Skeletal muscle tissue (tissue), 4 donors: Measurements from ENCODE around the gene RNF7. TPM values are rescaled to one million over a fixed set of nuclear protein-coding genes. Genes with fewer than 3 reads are reported as not detected.

ENCODE experiments used
- H3K27ac ChIP-seq: one replicate; pipeline ENCODE4 v1.7.0; 2013; ENCODE audit warnings: mild to moderate bottlenecking, low read depth, low read length, inconsistent platforms
- H3K27me3 ChIP-seq, 3 donors: one replicate each; pipeline ENCODE4 v1.7.0; 2013; ENCODE audit warnings: low read length in 3 of 3; ENCODE audit not compliant: control insufficient read depth in 3 of 3, insufficient read depth in 3 of 3
- H3K36me3 ChIP-seq, 3 donors: one replicate each; pipeline ENCODE4 v1.7.0; 2013; ENCODE audit warnings: low read length in 3 of 3; ENCODE audit not compliant: control insufficient read depth in 3 of 3, insufficient read depth in 3 of 3
- H3K4me1 ChIP-seq, 3 donors: one replicate each; pipeline ENCODE4 v1.7.0; 2013; ENCODE audit warnings: low read length in 3 of 3, mild to moderate bottlenecking in 3 of 3; ENCODE audit not compliant: control insufficient read depth in 3 of 3, insufficient read depth in 3 of 3
- H3K4me3 ChIP-seq, 3 donors: one replicate each; pipeline ENCODE4 v1.7.0; 2013; ENCODE audit warnings: low read length in 3 of 3
- H3K9ac ChIP-seq, 3 donors: one replicate each; pipeline ENCODE4 v1.7.0; 2013; ENCODE audit warnings: low read length in 3 of 3, mild to moderate bottlenecking in 3 of 3, moderate library complexity in 2 of 3, low read depth in 1 of 3
- H3K9me3 ChIP-seq, 3 donors: one replicate each; pipeline ENCODE4 v1.7.0; 2013; ENCODE audit warnings: low read length in 3 of 3; ENCODE audit not compliant: control insufficient read depth in 3 of 3
- total RNA-seq: library from RNA; depleted of rRNA; stranded (reverse); fragments of >200 nt; gene quantifications from one replicate; pipeline ENCODE4 v1.2.3, GENCODE V29; 2014
- donor health status: Osteomylitis.

The RNF7 gene
- total RNA-seq, 1 donor from 2014 or later: 26.1 TPM

DNA sequence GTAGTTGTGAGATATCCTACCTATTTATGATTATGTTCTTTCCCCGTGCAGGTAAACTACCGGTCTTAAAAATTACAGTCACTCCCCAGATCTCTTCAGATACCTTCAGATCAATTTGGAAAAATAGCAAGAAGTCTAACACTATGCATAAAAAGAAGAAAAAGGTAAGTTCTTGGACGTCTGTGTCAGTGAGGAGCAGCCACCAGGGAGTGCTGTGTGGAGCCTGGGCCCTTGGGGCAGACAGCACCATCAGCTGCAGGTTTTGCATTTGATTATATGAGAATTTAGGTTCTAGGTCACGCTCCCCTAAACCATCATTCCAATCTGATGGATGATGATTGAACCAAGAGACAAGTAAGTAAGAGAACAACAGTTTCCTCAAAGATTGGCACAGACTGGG lies 8.9 kb upstream of the RNF7 start:
- Histone ChIP-seq H3K27me3 (no peaks in the 10 kb centered on the region), H3K27ac (no peak overlapping the region), H3K4me1 (no peaks in the 10 kb centered on the region), H3K9me3 (no peaks in the 10 kb centered on the region), H3K36me3 (no peaks in the 10 kb centered on the region), H3K4me3 (no peak overlapping the region), H3K9ac (no peak overlapping the region)

DNA sequence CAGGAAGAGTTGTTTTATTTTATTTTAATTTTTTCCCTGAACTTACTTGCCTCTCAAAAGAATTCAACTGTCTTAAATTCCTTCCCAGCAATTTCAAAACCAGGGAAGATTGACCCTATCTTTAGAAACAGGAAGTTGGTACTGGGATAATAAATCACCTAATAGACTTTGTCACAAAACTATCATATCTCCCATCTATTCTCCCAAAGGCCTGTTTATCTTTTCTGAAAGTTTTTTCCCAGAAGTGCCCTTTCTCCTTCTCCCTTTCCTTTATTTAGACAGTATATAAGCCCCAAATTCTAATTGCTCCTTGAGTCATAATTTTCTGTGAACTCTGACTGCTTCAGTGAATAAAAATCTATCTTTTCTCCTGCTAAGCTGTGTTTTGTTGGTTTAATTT lies 2.9 kb upstream of the RNF7 start:
- Histone ChIP-seq H3K36me3 (no peaks in the 10 kb centered on the region), H3K4me3 (no peak overlapping the region), H3K4me1 (peaks cover 7 to 11% (median 11%) of the 10 kb centered on the region in 3 donors), H3K9ac (no peak overlapping the region), H3K9me3 (no peaks in the 10 kb centered on the region), H3K27me3 (no peaks in the 10 kb centered on the region), H3K27ac (no peak overlapping the region)

DNA sequence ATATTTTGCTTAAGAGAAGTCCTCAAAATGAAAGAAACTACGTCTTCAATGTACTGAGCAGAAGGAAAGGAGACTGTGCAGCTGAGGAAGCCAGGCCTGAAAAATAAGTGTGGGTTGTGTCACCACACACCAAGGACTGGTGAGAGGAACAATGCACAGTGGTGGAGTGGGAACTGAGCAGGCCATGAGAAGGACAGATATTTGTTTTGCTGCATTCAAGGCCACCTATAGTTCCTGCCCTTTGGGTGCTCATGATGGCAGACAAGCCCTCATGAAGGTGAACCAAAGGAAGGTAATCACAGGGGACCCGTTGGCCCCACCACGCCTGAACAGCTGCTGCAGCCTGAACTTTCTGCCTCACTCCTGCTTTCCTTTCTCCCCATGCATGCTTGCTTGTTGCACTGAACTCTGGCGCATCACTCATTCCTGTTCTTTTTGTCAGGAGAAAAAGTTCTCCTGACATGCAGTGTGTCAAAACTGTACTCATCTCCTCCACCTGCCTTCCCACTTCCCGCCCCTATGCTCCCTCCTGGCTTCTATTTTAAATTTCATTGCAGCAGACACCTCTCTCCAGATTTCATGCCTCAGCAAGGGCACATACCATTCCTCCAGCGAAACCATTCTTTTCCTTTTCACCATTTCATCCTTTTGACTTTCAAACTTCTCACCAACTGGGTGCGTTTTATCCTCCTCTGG lies 2.2 kb upstream of the RNF7 start:
- no peak overlapping the region for H3K4me3 ChIP-seq
- H3K27ac ChIP-seq: no peak overlapping the region
- H3K9ac ChIP-seq: no peak overlapping the region
- no peaks in the 10 kb centered on the region for H3K9me3 ChIP-seq
- H3K27me3 ChIP-seq: no peaks in the 10 kb centered on the region
- H3K4me1 ChIP-seq: peaks cover 13 to 19% (median 14%) of the 10 kb centered on the region in 3 donors
- no peaks in the 10 kb centered on the region for H3K36me3 ChIP-seq

DNA sequence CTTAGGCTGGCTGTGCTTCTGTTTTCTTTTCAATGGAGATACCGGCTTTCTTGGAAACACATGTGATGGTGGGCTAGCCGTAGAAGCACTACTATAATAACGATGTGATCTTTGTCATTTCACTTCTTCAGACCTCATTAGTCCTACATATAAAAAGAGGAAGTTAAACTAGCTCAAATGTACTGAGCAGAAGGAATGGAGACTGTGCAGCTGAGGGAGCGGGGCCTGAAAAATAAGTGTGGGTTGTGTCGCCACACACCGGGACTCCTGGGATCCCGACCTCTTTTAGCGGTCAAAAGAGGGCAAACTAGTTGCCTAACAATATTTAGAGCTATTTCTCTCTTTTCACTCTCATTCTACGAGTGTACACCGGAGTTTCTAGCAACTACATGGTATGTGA lies 1.0 kb upstream of the RNF7 start:
- H3K9me3 ChIP-seq: no peaks in the 10 kb centered on the region
- no peak overlapping the region for H3K27ac ChIP-seq
- no peak overlapping the region for H3K4me3 ChIP-seq

DNA sequence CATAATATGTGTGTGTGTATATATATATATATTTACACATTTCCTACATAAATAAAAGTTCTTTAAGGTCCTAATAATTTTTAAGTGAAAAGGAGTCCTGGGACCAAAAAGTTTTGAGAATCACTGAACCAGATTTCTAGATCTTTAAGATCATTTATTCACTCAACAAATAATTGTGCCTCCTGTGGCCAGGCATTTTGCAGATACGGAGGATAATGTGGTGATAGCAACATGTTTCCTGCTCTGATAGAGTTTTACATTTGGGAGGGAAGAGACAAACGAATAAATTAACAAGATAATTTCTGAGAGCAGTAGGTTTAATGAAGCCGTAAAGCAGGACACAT lies 448 bp upstream of the RNF7 start:
- Histone ChIP-seq H3K4me3 (peak overlapping the region; percentile 62 to 86 (median 73)), H3K9me3 (no peaks in the 10 kb centered on the region), H3K27ac (peak overlapping the region; percentile 88), H3K4me1 (peaks cover 17 to 24% (median 21%) of the 10 kb centered on the region in 3 donors), H3K9ac (peak overlapping the region; percentile 64 to 82 (median 79)), H3K27me3 (no peaks in the 10 kb centered on the region), H3K36me3 (no peaks in the 10 kb centered on the region)

More for the DNA sequence above, 1.0 kb upstream of the RNF7 start:
- Histone ChIP-seq H3K36me3 (no peaks in the 10 kb centered on the region), H3K9ac (no peak overlapping the region), H3K27me3 (no peaks in the 10 kb centered on the region), H3K4me1 (peaks cover 17 to 24% (median 18%) of the 10 kb centered on the region in 3 donors)

DNA sequence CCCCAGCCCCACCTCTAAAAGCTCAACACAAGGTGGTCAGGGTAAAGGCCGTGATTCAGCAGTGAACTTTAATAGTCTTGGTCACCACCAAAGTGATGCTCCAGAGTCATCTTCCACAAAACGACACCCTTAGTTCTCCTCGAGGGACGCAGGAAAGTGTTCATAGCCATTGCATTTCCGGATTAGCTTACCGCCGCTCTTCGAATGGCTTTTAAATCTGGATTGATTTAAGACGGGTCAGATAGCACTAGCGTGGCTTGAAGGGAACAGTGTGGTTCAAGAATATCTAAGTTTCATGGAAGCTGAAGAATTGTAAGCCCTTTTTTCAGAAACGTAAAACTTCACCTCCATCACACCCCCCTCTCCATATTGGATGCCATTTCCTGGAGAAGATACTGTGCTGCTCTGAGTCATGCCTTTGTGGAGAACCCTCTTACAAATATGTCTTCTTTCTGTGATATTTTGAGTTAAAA lies 829 bp downstream of the RNF7 start:
- H3K9ac ChIP-seq: peak overlapping the region; percentile 94 to 98 (median 98)
- H3K4me1 ChIP-seq: peaks cover 22 to 28% (median 22%) of the 10 kb centered on the region in 3 donors
- peak overlapping the region; percentile 97 to 99 (median 99) for H3K4me3 ChIP-seq
- no peaks in the 10 kb centered on the region for H3K36me3 ChIP-seq
- H3K27me3 ChIP-seq: no peaks in the 10 kb centered on the region
- no peaks in the 10 kb centered on the region for H3K9me3 ChIP-seq
- peak overlapping the region; percentile 88 for H3K27ac ChIP-seq

DNA sequence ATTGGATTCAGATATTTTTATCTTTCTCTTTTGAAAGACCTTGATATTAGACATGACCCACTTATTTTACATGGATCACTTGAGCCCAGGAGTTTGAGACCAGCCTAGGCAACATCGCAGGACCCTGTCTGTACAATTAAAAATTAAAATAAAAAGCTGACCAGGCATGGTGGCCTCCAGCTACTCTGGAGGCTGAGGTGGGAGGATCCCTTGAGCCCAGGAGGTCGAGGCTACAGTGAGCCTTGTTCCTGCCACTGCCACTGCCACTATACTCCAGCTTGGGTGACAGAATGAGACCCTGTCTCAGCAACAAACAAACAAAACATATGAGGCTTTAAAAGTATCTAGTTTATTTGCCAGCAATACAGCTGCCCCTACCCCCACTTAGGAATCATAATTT lies 1.6 kb downstream of the RNF7 start:
- H3K4me3 ChIP-seq: peak overlapping the region; percentile 97 to 99 (median 99)
- H3K27ac ChIP-seq: peak overlapping the region; percentile 88
- peak overlapping the region; percentile 94 to 98 (median 98) for H3K9ac ChIP-seq
- H3K9me3 ChIP-seq: no peaks in the 10 kb centered on the region
- H3K27me3 ChIP-seq: no peaks in the 10 kb centered on the region
- no peaks in the 10 kb centered on the region for H3K36me3 ChIP-seq
- H3K4me1 ChIP-seq: peaks cover 22 to 33% (median 26%) of the 10 kb centered on the region in 3 donors

DNA sequence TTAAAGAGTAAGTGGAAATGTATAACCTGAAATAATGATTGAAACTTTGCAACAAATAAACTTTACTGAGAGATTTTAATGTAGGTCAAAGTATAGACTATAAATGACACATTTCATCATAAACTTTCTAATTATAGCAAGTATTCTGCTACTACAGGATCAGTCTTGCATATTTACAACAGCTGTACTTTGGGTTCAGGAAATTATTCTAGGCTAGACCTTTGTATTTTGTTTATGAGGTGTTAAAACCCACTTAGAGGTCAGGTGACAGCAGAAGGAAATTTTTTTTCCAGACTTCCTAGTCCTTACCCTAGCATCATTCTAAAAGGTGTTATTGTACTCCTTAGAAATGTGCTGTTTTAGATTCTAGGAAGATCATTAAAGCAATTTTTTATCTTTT lies 2.3 kb downstream of the RNF7 start:
- H3K27ac ChIP-seq: peak overlapping the region; percentile 88
- no peaks in the 10 kb centered on the region for H3K9me3 ChIP-seq
- H3K27me3 ChIP-seq: no peaks in the 10 kb centered on the region
- H3K4me1 ChIP-seq: peaks cover 22 to 33% (median 26%) of the 10 kb centered on the region in 3 donors
- peak overlapping the region; percentile 20 to 44 (median 24) for H3K9ac ChIP-seq
- peaks cover 0 to 5% (median 4%) of the 10 kb centered on the region in 3 donors for H3K36me3 ChIP-seq
- H3K4me3 ChIP-seq: peak overlapping the region in 1 of 3 donors; percentile 6

DNA sequence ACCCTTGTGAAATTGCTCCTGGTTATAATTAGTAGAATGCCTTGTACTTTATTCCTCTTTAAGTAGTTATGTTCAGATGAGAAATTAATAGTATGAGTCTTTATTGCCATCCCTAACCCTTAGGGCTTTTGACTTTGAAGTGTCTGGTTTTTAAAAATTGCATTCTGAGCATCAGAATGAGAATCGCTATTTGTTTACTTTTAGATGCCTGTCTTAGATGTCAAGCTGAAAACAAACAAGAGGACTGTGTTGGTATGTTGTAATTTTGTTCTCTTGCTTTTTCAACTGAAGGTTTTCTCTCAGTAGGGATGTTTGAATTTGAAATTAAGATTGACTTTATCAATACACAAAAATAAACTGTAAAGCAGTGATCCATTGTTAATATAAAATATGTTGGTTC lies 5.2 kb downstream of the RNF7 start:
- Histone ChIP-seq H3K4me3 (no peak overlapping the region), H3K27me3 (no peaks in the 10 kb centered on the region), H3K9ac (no peak overlapping the region), H3K9me3 (no peaks in the 10 kb centered on the region), H3K27ac (no peak overlapping the region), H3K36me3 (peaks cover 3 to 31% (median 26%) of the 10 kb centered on the region in 3 donors), H3K4me1 (peaks cover 22 to 33% (median 24%) of the 10 kb centered on the region in 3 donors)

DNA sequence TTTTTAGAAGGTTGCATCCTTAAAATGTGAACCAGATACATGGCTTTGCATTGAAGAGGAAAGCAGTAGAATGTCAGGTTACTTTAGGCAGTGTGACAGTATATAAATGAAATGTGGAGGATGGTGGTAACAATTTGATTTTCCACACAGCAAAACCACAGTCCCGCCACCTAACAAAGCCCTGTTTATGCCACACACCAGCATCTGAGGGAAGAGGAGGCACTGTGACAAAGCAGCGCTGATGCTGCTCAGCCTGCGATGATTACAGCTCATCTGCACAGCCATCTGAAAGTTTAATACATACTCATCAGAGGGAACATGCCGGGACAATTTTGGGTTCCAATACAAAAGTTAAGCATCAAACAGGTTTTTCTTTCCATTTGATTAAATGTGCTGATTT lies 8.9 kb downstream of the RNF7 start:
- peaks cover 6 to 36% (median 35%) of the 10 kb centered on the region in 3 donors for H3K36me3 ChIP-seq
- H3K4me3 ChIP-seq: no peak overlapping the region
- no peak overlapping the region for H3K9ac ChIP-seq
- no peaks in the 10 kb centered on the region for H3K9me3 ChIP-seq
- no peaks in the 10 kb centered on the region for H3K27me3 ChIP-seq
- H3K4me1 ChIP-seq: peaks cover 6 to 9% (median 7%) of the 10 kb centered on the region in 3 donors
- no peak overlapping the region for H3K27ac ChIP-seq
